Stimulated activated CD8-positive, alpha-beta memory T cell treated with anti-CD3 and anti-CD28 coated beads, Interleukin-7, amount 100 ng/mL, for 48 hours (primary cell): ENCODE results near the gene CYP1A2.
"Not testable (repeated sequence)": the region's sequence is repeated elsewhere in the genome, so short reads cannot be mapped to it uniquely, and the experiment has no call there.

Source experiments
- DNase-seq, 2 donors: peaks; one replicate each; pipeline ENCODE4 v3.0.0-alpha.2; 2020; ENCODE audit warnings: low read depth in 1 of 2; ENCODE audit errors: extremely low read depth in 1 of 2

The CYP1A2 gene

GRCh38 chr15:74735305-74735704 is 13.3 kb upstream of the CYP1A2 start:
- DNase-seq: no peak

DNA sequence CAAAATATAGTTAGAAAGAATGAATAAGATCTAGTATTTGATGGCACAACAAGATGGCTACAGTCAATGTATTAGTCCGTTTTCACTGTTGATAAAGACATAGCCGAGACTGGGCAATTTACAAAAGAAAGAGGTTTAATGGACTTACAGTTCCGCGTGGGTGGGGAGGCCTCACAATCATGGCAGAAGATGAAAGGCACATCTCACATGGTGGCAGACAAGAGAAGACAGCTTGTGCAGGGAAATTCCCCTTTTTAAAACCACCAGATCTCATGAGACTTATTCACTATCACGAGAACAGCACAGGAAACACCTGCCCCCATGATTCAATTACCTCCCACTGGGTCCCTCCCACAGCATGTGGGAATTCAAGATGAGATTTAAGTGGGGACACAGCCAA is 10.4 kb upstream of the CYP1A2 start:
- DNase-seq: not testable (repeated sequence)

GRCh38 chr15:74742422-74742821 is 6.2 kb upstream of the CYP1A2 start:
- DNase-seq: no peak

DNA sequence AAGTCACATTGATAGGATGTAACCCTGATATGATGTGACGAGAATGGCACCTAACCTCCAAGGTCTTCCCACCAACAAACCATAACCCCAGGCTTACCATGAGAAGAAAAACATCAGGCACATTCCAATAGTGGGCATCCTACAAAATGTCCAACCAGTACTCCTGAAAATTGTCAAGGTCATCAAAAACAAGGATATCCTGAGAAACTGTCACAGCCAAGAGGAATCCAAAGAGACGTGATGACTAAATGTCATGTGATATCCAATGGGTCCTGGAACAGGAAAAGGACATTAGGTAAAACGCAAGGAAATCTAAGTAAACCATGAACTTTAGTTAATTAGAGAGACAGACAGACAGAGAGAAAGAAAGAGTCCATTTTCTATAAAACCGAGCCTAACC is 2.3 kb upstream of the CYP1A2 start:
- no peak for DNase-seq

- DNase-seq: no peak
These were observed 1.2 kb downstream of the CYP1A2 start for GRCh38 chr15:74749832-74750231.

GRCh38 chr15:74750751-74751150 is 2.1 kb downstream of the CYP1A2 start:
- DNase-seq: no peak

- no peak for DNase-seq
These were observed 3.4 kb downstream of the CYP1A2 start for GRCh38 chr15:74752011-74752410.

- no peak for DNase-seq
These were observed 3.9 kb downstream of the CYP1A2 start for GRCh38 chr15:74752531-74752930.

DNA sequence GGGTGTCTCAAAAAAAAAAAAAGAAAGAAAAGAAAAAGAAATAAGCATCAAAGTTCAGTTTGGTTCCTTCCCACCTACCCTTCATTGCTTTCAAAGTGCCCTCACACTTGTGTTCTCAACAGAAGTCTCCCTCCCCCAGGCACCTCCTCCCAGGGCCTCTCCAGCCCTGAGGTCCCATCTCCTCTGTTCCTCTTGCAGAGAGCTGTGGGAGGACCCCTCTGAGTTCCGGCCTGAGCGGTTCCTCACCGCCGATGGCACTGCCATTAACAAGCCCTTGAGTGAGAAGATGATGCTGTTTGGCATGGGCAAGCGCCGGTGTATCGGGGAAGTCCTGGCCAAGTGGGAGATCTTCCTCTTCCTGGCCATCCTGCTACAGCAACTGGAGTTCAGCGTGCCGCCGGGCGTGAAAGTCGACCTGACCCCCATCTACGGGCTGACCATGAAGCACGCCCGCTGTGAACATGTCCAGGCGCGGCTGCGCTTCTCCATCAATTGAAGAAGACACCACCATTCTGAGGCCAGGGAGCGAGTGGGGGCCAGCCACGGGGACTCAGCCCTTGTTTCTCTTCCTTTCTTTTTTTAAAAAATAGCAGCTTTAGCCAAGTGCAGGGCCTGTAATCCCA is 6.1 kb downstream of the CYP1A2 start:
- no peak for DNase-seq

- no peak for DNase-seq
These were observed 10.1 kb downstream of the CYP1A2 start for GRCh38 chr15:74758736-74759135.

GRCh38 chr15:74762791-74763150 is 14.1 kb downstream of the CYP1A2 start:
- no peak for DNase-seq

DNA sequence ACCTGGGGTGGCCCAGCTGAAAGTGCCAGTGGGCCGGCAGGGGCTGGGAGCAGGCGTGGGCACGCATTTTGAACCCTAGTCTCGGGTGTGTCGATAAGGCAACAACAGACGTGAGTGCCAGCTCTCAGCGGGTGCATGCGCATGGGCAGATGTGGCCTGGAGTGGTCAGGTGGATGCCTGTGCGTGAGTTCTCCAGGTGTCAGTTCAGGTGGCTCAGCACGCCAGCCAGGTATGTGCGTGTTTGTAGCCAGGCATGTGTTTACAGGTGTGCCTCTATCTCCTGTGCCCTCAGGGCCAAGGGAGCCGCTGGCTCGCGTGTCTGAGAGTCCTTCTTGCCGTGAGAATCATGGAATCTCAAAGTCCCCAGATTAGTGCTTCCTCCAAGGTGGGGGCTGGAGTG is 14.8 kb downstream of the CYP1A2 start:
- DNase-seq: no peak

GRCh38 chr15:74767167-74768098 is 18.8 kb downstream of the CYP1A2 start:
- DNase-seq: no peak

DNA sequence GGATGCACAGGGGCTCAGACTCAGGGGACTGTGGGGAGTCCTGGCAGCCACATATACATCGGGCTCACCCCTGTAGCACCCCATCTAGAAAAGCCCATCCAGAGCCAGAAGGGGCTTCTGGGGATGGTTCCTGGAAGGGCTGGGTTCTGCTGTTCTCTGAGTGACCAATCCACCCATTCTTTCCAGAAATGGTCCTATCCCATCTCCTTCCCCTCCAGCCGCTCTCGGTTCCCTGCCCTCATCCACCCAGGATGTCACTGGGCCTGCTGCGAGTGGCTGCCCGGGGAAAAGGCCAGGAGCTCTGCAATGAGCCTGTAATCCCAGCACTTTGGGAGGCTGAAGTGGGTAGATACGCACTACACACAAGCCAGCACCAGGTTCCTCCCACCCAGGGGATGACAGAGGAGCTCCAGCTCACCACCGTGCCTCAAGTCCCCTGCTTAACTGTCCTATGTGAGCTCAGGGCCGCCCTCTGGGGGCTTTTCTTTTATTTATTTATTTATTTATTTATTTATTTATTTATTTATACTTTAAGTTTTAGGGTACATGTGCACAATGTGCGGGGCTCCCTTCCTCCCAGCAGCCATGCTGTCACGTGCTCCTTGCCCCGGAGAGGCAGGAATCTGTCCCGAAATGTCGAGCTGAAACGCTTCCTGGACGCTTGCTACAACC is 19.6 kb downstream of the CYP1A2 start:
- no peak for DNase-seq

- no peak for DNase-seq
These were observed 20.2 kb downstream of the CYP1A2 start for GRCh38 chr15:74768771-74769342.

DNA sequence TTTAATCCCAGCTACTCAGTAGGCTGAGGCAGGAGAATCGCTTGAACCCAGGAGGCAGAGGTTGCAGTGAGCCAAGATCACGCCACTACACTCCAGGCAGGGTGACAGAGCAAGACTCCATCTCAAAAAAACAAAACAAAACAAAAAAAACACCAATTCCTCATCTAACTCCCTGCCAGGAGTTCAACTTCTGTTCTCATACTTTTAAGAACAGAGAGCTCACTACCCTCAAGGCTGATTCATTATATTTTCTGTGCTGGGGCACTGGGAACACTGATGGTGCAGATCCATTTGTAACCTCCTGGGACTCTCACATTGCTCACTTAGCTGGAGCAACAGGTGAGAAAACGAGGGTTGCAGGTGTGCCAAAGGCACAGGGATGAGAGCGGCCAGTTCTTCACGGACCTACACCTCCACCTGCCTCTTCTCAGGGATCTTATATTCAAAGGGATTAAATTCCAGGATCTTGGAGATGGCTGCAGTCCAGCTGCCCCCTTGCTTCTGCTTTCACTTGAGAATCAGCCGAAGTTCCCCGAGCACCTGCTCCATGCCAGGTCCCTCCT is 20.9 kb downstream of the CYP1A2 start:
- no peak for DNase-seq

- DNase-seq: no peak
These were observed 21.7 kb downstream of the CYP1A2 start for GRCh38 chr15:74770211-74770903.

DNA sequence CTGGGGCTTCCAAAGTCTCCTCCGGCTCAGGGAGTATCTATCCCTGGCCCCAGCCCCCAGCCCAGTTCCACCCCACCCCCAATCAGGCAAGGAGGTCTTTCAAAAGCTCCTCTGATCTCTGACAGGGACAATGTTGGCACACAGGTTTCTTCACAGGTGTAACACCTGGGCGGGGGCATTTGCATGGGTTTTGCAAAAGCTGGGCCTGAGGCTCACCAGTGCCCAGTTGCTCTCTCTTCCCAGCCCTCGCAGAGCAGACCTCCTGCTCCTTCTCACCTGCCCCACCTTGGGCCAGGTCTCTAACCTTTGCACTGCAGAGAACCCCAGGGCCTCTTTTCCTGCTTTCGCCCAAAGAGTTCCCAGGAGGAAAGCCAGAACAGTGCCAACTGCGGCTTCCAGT is 24.7 kb downstream of the CYP1A2 start:
- DNase-seq: no peak

DNA sequence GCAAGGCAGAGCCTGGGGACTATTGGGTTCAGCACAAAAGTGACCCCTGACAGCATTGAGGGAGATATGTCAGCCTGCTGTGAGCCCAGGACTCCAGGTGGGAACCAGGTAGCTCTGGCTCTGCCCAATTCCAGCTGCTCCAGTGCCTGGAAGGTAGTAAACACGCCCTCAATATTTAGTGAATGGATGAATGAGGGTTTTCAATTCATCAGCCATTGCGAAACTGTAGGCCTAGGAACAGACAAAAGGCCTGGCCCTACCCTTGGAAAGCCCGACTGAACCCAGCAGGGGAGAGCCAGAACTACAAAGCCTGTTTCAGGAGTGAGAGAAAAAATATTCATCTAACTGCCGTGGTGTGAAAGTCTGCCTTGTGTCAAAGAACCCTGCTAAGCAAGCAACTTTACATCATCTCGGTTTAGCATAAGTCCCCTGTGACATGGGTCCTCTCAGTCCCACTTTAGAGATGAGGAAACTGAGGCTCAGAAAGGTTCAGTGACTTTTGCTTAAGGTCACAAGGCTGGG is 25.1 kb downstream of the CYP1A2 start:
- DNase-seq: no peak

DNA sequence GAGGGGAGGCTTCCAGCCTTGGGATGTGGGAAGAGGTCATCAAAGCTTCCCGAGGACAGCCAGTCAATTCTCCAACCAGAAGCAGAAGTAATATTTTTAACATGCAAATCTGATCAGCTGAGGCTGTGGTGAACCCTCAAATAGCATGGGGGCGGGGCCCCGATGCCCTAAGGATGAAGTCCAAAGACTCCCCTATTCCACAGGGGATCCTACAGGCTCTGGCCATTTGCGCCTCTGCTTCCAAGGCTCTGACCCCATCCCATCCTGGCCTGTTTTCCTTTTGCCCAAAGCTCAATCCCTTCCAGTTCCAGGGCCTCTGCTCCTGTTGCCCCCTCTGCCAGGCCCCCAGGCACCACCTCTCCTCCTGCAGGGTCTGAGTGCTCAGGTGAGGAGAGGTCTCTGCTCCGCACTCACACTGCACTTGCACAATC is 26.5 kb downstream of the CYP1A2 start:
- no peak for DNase-seq
